CD4-positive, alpha-beta T cell treated with Interleukin-17A for 1 hour (primary cell): ENCODE data around the gene HDAC10.

Experiments
- DNase-seq: peaks from one replicate; pipeline ENCODE4 v3.0.0-alpha.2; 2020

The HDAC10 gene

DNA sequence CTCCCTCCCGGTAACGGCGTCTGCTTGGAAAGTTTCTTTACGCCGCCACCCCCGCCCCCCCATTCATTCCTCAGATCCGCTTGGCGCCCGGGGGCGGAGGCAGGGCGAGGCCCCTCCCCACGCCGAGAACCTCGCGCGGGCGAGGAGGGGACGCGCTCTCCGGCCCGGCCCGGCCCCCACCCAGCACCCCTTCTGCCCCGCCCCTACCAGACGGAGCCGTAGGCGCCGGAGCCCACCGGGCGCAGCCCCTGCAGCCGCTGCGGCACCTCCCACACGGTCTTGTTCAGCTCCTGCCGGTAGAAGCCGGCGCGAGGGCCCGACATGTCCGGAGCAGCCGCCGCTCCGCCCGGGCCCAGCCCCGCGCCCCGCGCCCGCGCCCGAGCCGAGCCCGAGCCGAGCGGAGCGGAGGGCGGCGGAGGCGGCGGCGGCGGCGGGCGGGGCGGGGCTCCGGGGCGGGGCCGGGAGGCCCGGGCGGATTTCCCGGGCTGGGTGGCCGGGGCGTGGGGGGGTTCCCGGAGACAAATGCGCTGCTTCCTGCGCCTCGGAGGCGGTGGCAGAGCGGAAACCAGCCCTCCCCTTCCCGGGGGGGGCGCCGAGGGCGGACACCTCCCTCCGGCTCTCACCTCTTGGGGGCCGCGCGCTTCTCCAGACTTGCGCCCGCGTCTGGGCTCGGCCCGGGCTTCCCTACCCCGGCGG is 19.1 kb upstream of the HDAC10 start, which contains the start of gene MAPK11:
TSS of gene MAPK11 (minus strand) at position 411 of the 696 bp plus-strand sequence. CDS start at position 323, 88 bp downstream.
- DNase-seq = peak; percentile 86

DNA sequence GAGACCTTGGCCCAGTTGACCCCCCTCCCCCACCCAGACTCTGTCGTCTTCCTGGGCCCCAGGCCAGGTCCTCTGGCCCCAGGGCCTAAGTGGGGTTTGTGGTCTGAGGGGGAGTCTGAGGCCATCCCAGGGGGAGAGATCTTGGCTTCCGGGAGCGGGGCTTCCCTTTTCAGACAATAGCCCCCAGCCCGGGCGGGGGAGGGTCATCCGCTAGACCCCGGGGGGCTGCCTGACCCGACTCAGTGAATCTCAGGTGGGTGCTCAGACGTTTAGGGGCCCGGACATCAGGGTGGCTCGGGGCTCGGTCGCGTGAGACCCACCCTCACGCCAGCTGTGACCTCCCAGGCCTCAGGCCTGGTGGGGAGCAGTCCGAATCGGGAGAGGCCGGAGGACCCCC is 18.5 kb upstream of the HDAC10 start:
- no peak for DNase-seq

DNA sequence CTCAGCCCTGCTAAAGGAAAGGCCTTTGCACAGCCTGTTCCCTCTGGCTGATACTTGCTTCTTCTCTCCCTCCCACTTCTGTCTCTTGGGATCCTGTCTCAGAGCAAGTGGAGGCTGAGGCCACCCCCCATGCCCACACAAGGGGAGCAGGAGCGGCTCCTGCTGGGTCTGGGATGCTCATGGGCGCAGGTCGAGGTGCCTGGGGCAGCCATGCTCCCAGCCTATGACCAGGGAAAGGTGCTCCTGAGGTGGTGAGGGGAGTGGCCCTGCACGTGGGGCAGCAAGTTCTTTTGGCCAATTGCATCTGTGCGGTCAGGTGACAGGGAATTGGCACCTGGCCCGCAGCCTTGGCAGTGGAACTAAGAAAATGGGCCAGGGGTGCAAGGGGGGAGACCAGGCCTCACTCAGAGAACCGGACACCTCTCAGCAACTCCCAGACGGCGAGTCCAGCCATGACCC is 17.6 kb upstream of the HDAC10 start:
- DNase-seq = no peak

DNA sequence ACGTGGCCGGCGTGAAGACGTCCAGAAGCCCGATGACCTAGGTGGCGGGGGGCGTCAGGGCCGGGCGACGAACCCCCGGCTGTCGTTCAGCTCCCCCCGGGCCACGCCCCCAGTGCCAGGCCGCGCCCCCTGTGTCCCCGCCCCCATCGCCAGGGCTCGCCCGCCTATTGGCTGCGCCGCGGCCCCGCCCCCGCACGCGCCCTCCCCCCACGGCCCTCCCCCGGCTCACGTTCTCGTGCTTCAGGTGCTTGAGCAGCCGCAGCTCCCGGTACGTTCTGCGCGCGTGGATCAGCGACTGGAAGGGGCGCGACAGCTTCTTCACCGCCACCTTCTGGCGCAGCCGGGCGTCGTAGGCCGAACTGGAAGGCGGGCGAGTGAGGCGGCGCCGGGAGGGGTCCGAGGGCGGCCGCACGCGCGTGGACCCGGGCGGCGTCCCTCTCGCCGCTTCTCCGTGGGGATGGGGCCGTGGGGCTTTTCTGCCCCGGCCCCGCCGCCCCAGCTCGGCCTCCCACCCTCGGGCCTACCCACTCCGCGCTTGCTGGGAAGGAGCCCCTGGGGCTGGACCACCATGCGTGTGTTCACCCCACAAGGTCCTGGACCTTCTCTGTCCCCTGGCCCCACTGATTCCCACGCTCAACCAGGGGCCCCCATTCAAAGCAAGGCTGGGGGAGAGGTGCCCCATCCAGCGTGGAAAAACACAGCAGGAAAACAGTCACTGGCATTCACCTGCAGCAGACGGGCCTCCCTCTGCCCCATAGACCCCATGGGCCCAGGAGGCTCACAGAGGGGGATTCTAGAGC is 16.7 kb upstream of the HDAC10 start:
- DNase-seq = peak; percentile 68

DNA sequence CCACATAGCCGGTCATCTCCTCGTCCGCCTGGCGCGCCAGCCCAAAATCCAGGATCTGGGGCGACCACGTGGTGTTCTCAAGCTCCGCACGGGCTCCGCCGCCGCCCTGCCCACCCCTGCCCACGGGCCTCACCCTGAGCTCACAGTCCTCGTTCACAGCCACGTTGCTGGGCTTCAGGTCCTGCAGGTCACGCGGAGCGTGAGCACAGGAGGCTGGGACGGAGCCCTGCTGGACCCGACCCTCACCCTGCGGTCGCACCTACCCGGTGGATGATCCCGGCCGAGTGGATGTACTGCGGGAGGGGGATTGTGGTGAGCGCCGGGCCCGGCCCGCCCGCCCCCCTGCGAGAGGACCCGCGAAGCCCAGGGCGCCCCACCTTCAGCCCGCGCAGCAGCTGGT is 15.9 kb upstream of the HDAC10 start:
- no peak for DNase-seq

DNA sequence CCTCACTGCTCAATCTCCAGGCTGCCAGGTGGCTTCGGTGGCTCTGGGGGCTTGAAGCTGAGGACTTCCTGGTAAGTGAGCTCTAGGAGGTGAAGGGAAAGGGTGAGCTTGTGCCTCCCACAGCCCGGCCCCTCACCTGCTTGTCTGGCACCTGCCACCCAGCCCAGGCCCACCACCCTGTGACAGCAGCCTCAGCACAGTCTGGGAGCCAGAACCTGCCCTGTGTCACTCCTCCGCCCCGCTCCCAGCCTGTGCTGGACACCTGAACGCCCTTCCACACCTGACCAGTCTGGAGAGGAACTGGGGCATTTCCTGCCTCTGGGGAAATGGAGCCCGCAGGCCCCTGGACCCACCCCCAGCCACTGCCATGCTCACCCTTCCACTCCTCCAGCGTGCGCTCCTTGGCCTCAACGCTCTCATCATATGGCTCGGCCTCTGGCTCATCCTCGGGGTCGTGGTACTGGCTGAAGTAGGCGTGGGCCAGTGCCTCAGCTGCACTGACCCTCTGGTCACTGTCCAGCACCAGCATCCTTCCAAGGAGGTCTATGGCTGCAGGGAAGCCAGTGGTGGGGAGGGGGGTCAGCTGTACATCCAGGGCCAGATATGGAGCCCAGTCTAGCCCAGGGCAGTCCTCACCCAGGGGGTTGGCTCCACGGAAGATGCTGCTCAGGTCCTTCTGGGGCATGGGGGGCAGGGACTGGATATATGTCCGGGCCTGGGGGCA is 14.0 kb upstream of the HDAC10 start:
- DNase-seq = no peak

DNA sequence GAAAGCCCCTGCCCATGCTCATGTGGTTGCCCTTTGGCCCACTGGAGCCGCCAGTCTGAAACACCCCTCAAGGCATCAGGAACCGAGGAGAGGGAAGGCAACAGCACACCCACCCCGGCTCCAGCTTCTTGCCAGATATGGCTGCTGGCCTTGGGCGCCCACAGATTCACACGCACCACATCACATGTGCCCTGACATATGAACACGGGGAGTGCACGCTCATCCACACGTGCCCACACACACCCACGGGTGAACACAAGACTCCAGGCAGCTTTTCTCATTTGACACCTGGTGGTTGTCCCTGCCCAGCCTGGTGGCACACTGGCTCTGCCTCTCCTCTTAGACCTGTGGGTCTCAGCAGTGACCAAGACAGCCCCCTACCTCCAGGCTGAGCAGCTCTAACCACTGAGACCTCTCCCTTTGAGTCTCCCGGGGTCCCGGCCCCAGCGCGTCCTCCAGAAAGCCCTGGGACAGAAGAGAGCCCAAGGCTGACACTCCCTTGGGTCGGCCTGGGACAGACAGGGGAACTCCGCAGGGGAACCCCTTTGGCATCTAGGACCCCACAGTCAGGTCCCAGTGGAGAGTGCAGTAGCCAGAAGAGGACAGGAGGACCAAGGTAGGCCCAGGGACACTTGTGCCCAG is 13.2 kb upstream of the HDAC10 start:
- no peak for DNase-seq

DNA sequence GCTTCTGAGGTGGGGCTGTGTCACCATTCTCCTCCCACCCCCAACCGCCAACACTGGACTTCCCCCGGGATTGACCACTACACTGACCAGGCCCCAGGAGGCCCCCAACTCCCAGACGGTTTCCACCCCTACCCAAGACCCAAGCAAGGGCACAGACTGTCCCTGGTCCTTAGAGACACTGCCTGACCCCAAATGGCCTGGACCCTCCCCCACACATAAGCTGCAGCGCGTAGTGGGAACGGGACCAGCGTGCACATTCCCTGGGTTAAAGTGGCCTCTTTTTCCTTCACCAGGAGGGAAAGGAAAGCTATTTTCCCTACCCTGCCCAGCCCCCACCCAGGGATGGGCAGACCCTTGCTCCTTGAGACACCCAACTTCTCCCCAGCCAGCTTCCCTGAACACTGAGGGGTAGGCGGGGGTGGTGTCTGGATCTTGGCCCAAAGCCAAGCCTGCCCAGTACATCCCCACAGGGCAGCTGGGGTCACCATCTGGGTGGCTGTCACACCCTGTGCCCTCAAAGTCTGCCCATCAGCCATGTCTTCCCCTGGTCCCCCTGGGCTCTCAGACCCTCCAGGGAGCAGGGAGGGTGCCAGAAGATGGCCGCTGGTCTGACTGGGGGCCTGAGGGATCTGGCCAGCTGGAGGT is 12.0 kb upstream of the HDAC10 start:
- no peak for DNase-seq

DNA sequence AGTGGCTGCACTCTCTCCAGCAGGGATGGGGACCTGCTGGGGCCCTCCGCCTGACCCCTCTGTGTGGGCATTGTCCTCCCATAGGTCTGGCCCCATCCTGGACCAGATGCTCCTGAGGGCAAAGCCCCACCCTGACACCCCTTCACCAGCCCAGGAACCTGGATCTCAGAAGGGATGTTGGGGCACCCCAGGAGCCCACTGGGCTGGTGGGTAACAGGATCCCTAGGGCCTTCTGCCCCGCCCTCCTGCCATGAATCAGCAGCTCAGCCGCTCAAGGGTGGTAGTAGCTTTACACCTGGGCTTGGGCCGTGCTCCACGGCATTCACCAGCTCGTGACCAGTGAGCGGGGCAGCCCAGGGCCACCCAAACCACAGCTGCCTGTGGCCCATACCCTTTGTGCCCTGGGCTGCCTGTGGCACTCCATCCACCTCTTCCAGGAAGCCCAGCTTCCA is 11.4 kb upstream of the HDAC10 start:
- no peak for DNase-seq

DNA sequence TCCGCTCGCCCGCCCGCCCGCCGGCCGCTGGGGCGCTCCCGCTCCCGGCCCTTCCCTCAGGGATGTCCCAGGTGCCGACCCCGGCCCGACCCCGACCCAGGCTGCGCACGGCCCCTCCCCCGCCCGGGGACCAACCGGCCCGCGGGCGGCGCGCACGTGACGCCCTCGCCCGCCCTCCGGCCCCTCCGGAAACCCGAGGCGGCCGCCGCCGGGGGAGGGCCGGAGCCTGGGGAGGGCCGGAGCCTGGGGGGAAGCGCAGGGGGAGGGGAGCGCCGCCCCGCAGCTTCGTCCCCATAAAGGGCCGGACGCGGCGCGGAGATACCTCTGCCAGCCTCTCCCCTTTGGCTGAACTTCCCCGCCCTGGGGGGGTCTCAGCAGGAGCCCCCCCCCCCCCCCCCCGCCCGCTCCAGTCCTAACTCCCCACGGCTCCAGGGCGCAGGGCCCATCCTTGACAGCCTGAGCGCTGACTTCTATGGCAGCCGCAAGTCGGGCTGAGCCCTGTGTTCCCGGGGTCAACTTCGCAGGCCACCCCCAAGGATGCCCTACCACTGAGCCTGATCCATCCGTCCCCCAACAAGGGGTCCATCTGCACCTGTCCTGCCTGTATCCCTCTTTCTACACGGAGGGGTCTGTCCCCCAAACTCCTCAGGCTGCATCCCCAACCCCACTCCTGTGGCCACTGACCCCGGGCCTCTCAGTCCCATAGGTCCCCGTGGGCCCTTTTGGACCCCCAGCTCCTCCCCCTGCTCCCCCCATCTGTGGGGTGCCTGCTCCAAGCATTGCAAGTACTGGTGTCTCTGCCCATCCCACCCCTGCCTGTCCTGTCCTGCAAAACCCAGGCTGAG is 10.8 kb upstream of the HDAC10 start, which contains the start of gene MAPK12:
TSS of gene MAPK12 (minus strand) at position 69 of the 845 bp plus-strand sequence. CDS start 174 bp downstream, outside the sequence.
- no peak for DNase-seq

DNA sequence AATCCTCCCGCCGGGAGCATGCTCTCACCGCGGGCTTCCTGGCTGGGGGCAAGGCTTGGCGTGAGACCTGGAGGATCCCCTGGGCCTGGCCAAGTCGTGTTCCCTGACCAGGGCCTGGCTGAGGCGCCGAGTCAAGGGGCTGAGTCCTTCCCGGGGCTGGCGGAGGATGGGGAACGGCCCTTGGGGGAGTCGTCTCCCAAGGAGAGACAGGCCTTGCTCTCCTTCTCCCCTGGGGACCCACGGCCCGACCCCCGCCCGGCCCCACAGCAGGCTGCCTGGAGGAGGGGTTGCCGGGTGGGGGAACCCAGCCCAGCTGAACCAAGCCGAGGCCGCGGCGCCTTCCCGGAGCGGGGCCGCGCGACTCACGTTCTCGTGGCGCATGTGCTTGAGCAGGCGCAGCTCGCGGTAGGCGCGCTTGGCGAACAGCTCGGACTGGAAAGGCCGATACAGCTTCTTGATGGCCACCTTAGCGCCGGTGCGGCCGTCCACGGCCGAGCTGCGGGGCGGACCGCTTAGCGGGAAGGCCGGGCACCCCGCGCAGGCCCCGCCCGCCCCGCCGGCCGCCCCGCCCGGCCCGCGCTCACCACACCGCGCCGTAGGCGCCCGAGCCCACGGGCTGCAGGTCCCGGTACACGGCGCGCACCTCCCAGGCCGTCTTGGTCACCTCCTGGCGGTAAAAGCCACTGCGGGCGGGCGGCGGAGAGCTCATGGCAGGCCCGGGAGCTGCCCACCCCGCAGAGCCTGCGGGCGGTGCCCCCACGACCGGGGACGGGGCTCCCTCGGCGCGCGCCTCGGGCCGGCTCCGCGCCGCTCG is 9.9 kb upstream of the HDAC10 start:
- DNase-seq = no peak

DNA sequence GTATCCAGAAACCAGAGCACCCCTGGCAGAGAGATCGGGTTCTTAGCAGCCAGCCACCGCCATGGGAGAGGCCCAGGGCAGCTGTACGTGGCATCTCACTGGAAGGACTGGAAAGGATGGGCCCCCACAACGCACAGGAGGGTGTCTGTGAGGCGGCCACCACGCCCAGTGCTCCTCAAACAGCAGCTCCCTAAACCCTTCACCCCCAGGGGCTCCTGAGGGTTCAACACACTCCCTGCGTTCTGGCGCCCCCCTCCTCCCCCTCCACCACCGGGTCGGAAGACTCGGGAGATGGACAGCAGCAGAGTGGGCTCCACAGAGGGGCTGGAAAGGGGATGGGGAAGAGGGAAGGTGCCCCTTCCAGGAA is 9.4 kb upstream of the HDAC10 start:
- no peak for DNase-seq

DNA sequence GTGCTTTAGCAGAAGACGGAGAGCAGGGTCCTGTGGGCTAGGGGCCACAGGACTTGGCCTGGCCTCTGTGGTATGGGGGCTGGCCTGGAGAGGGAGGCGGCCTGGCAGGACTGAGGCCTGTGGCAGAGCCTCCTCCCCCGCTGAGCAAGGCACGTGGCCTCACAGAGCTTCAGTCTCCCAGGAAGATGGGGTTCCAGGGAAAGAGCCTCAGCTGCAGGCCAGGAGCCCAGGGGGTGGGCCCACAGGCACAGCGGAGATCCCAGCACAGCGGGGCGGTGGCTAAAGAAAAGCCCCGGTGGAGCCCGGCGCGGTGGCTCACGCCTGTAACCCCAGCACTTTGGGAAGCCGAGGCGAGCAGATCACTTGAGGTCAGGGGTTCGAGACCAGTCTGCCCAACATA is 8.2 kb upstream of the HDAC10 start:
- no peak for DNase-seq

DNA sequence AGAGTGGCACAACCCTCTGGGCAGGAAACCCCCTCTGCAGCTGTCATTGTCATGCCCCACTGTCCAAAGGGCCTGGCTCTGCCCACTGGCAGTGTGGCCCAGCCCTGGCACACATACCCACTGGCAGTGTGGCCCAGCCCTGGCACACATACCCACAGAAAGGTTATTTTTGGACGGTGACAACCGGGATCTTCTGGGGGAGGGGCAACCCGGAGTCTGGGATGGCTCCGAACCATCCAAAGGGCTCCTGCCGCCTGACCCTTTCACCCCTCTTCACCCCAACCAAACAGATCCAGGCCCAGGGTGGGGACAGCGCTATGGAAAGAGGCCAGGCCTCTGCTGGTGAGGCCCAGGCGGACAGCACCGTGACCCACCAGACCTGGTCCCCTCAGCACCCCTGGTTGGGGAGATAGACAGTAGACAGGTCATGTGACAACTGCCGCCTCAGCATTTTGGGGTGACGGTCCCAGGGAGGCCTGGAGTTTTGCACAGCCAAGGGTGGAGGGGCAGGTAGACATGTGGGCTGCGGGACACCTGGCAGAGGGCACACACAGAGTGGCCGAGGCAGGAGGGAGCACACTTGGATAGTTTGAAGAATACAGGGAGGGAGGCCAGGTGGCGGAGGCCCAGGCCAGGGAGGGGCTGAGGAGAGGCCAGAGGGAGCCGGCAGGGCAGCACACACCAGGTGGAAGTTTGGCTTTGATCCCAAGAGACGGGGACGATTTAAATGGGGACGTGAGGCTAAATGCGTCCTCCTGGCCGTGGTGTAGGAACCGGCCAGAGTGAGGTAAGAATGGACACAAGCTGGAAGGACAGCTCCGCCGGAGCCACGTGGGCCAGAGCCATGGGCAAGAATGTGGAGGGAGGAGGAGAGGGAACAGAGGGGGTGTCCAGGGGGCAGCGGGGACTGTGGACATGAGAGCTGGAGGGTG is 7.6 kb upstream of the HDAC10 start:
- DNase-seq = no peak

DNA sequence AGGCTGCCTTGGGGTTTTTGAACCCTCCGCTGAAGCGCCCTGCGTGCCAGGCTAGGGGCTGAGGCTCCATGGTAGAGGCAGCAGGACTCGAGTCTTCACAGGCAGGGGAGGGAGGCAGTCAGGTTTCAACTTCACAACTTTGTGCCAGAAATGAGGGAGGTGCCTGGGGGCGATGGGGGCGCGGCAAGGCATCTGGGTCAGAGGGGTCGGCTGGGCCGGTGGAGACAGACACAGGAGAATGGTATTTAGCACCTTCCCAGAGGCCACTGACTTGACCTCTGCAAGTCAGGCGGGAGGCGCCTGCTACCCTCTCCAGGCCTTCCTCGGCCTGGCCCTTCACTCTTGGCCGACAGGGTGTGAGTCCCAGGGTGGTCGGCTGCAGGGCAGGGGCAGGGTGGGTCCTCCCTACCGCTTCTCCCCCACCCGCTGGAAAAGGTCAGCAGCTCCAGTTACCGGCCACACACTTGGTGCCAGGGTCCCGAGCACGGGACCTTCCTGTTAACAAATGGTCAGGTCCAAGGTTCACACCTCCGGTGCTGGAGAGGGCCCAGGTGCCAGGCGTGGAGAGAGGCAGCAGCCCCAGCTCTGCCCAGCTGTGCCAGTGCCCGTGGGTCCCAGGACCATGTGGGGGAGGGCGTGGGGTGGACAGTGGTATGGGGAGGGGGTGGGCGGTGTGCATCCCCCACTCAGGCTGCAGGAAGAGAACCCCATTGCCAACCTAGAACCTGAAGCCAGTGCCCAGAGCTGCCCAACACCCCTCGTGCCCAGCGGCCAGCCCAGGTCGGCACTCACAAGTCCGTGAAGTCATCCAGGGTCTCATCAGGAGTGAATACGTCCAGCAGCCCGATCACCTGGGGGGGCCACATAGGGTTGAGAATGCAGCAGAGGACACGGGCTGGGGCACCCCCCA is 6.6 kb upstream of the HDAC10 start:
- DNase-seq = no peak

DNA sequence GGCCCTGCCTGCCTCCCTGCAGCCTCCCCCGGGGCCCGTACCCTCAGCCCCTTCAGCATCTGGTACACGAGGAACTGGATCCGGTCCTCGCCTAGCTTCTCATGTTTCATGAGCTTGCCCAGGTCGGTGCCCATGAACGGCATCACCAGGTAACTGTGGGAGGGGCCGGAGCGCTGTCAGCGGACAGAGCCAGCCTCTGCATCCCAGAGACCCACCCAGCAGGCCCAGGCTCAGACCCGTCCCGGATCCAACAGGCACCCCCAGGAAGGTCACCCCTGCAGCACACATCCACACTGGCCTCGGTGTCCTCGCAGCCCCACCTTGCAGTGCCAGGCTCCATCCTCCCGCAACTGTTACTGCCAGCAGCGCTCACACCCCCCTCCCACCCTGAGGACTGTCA is 6.0 kb upstream of the HDAC10 start:
- DNase-seq = no peak

DNA sequence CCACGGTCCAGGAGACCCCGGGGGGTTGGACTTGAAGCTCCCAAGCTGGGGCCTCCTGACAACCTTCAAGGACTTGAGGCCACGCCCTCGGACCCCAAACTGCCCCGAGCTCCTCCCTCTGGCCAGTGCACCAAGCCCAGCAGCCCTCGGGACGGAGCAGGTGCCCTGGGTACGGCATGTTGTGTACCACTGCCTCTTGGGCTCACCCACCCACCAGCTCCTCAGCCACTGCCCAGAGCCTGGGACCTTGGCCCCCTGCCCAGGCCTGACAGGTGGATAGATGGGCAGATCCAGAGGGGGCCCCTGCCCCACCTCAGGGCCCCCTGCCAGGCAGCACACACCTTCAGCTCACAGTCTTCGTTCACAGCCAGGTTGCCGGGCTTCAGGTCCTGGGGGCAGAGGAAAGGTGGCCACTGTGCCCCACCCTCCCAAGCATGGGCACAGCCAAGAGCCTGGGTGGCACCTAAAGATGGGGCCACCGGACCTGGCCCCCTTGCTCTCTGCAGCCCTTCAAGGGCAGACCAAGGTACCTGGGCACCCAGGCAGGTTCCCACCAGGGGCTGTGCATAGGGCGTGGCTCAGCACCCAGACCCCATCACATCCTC is 5.3 kb upstream of the HDAC10 start:
- no peak for DNase-seq

DNA sequence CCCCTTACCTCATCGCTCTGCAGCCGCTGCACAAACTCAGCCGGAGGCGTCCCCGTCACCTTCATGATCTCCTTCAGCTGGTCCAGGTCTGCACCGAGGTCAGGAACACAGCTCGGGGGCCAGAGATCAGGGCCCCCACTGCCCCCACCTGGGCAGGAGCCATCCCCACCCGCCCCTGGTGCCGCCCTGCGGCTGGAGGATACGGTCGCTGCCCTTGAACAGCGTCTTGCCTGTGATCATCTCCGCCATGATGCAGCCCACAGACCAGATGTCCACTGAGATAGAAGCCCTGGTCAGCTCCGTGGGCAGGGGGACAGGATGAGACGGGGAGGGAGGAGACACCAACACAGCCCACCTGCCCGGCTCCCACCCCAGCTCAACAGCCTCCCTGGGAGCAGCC is 4.5 kb upstream of the HDAC10 start:
- no peak for DNase-seq
